ENCODE data around the gene DDC.

DNA sequence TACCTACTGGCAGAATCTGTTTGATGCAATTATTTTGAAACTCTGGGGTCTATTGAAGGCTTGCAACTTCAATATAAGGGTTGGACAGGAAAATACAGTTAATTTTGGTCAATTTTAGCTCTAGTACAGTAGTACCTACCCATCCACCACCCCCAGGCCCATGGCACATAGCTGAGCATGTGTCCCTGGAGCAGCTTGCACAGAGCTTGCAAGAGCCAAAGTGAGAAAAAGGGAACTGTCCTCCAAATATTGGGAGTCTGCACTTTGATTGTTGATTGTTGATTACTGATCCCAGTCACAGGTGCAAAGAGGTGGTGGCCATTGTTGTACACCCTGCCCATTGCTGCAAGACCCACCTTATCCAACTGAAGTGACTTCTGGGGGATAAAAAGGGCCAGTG, 52.8 kb downstream of the DDC start:
- TF ChIP-seq, protein P1, sequence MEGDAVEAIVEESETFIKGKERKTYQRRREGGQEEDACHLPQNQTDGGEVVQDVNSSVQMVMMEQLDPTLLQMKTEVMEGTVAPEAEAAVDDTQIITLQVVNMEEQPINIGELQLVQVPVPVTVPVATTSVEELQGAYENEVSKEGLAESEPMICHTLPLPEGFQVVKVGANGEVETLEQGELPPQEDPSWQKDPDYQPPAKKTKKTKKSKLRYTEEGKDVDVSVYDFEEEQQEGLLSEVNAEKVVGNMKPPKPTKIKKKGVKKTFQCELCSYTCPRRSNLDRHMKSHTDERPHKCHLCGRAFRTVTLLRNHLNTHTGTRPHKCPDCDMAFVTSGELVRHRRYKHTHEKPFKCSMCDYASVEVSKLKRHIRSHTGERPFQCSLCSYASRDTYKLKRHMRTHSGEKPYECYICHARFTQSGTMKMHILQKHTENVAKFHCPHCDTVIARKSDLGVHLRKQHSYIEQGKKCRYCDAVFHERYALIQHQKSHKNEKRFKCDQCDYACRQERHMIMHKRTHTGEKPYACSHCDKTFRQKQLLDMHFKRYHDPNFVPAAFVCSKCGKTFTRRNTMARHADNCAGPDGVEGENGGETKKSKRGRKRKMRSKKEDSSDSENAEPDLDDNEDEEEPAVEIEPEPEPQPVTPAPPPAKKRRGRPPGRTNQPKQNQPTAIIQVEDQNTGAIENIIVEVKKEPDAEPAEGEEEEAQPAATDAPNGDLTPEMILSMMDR (IDR thresholded peaks at IDR 0.05) = no peak
- no peak for TF ChIP-seq POLR2A (IDR thresholded peaks at IDR 0.05)
